Heart right ventricle (tissue), 16 donors: ENCODE measurements around the gene SNTB2. TPM values are rescaled to one million over a fixed set of nuclear protein-coding genes. Genes with fewer than 3 reads are reported as not detected.
"Not testable (repeated sequence)": the region's sequence is repeated elsewhere in the genome, so short reads cannot be mapped to it uniquely, and the experiment has no call there.

ENCODE experiments used
- ATAC-seq, 8 donors: fragments of 200-7000 bp; cut with Tn5 transposase; one replicate each; pipeline ENCODE4 v1.9.1; 2020; ENCODE audit warnings: mild to moderate bottlenecking in 8 of 8, moderate library complexity in 8 of 8, moderate number of reproducible peaks in 1 of 8
- DNase-seq, 2 donors: peaks; one replicate each; pipeline ENCODE4 v3.0.0-alpha.2; 2020
- H3K27ac ChIP-seq, 10 donors: fragments of 200-600 bp; sonication (generic) in 2 of 10; one replicate each; pipeline versions ENCODE4 v1.5.0 to v1.8.0; 2020 to 2022; ENCODE audit warnings: mild to moderate bottlenecking in 3 of 10
- H3K27me3 ChIP-seq, 7 donors: fragments of 200-600 bp; one replicate each; pipeline ENCODE4 v1.8.0; 2021 to 2022; ENCODE audit warnings: mild to moderate bottlenecking in 2 of 7
- H3K36me3 ChIP-seq, 9 donors: fragments of 200-600 bp; sonication (generic) in 1 of 9; one replicate each; pipeline versions ENCODE4 v1.5.0 to v1.8.0; 2020 to 2022; ENCODE audit warnings: mild to moderate bottlenecking in 2 of 9
- H3K4me1 ChIP-seq, 9 donors: fragments of 200-600 bp; sonication (generic) in 1 of 9; one replicate each; pipeline versions ENCODE4 v1.5.0 to v1.8.0; 2020 to 2022; ENCODE audit warnings: mild to moderate bottlenecking in 4 of 9
- H3K4me3 ChIP-seq, 10 donors: fragments of 200-600 bp; sonication (generic) in 2 of 10; one replicate each; pipeline versions ENCODE4 v1.5.0 to v1.8.0; 2020 to 2022; ENCODE audit warnings: mild to moderate bottlenecking in 7 of 10, moderate library complexity in 2 of 10
- H3K9me3 ChIP-seq, 11 donors: fragments of 200-600 bp in 10 of 11; sonication (generic) in 2 of 11; one replicate each; pipeline versions ENCODE4 v1.5.0 to v1.8.0; 2013 to 2022; ENCODE audit warnings: mild to moderate bottlenecking in 2 of 11, control low read depth in 1 of 11, moderate library complexity in 1 of 11
- CTCF ChIP-seq, 9 donors: fragments of 200-600 bp; sonication (generic) in 2 of 9; IDR thresholded peaks; one replicate each; pipeline versions ENCODE4 v1.5.0 to v1.8.0; 2021 to 2022; ENCODE audit warnings: antibody characterized with exemption in 9 of 9, mild to moderate bottlenecking in 5 of 9, moderate library complexity in 1 of 9
- WGBS, 2 donors: extraction: QIAGEN DNeasy Blood & Tissue Kit; methylation state at CpG; one replicate each; pipeline ENCODE4 v1.1.7; 2013; ENCODE audit warnings: inconsistent platforms in 1 of 2; 5-methylcytosine and 5-hydroxymethylcytosine counted together
- intact Hi-C, 10 donors: fragments of 100-400 bp; cut with DNase I; formaldehyde crosslinking; loops; one replicate each; pipeline versions ENCODE4 v1.11.1 to v1.14.2; 2022
- polyA plus RNA-seq, 2 donors: library from polyadenylated mRNA; stranded (reverse); fragments of 200-250 nt; gene quantifications; one replicate each; pipeline ENCODE4 v1.2.3, GENCODE V29; 2013
- total RNA-seq, 10 donors: library from RNA; stranded (reverse); fragmentation: NEBNext Ultra II Directional in 3 of 10; extraction: Animal tissue kit (Norgen Biotek cat#: 25700) in 3 of 10; gene quantifications; one replicate each; pipeline versions ENCODE4 v1.2.1 to v1.2.4, GENCODE V29; 2021 to 2023
- donor health status: Arrhythmogenic right ventricular cardiomyopathy.
- donor health status: ischemic (EF 13 %, LVEDD 7.1; RV severe dilation, severe dysfunction).
- donor health status: healthy with polysubstance abuse.
- donor health status: DM: no; HTN: yes; CAD: no.
- donor health status: DM: no; HTN: no; CAD: no.
- donor health status: ischemic (EF 25% LVEDD 6.9; RV normal size, moderate dysfunction).
- donor health status: ischemic (EF 25% LVEDD 5.7; RV mildly dilated, moderate dysfunction).
- donor health status: healthy.
- donor health status: DM: yes; HTN: yes; CAD: no.
- donor health status: Ischemic cardiomyopathy.
- donor health status: ischemic (EF 35%, LVEDD 5.7; RV mildly dilated, moderate dysfunction).
- donor health status: nonischemic (EF 11% LVEDD 7.7; RV severe dilation, severe dysfunction).
- donor health status: DM: yes; HTN: yes; CAD: no.
- donor health status: PGD.
- donor health status: ischemic (EF 29% LVEDD 5.4; RV normal size, mild dysfunction).
- donor health status: nonischemic (EF 23%, LVEDD 6.1; RV moderate dilation, normal function).

SNTB2 gene
- total and polyA plus RNA-seq, 12 donors, result 3.0 to 15.7 (median 9.1) TPM

- Histone ChIP-seq H3K27me3 (no peaks in the 10 kb centered on the region), H3K9me3 (no peaks in the 10 kb centered on the region), H3K4me1 (peaks cover 0 to under 1% (median 0%) of the 10 kb centered on the region in 9 donors), H3K27ac (no peak overlapping the region), H3K4me3 (no peak overlapping the region), H3K36me3 (peaks cover 0 to 24% (median 0%) of the 10 kb centered on the region in 9 donors)
- DNase-seq, result no peak
- no peak for TF ChIP-seq CTCF (IDR thresholded peaks at IDR 0.05)
- 54 to 66% methylated on average over 3 of the region's 3 CpGs for WGBS, 2 donors
- intact Hi-C loops, result loop anchor here in 1 of 10 donors (5.0 kb wide), 1 partner anchor 401 kb away; no protein-coding TSS in a partner anchor
- ATAC-seq, result no peak
Observed at GRCh38 chr16:69293401-69293800, 106.4 kb downstream of the SNTB2 start.

- no peak for ATAC-seq
- Histone ChIP-seq H3K9me3 (no peaks in the 10 kb centered on the region), H3K4me1 (peaks cover 0 to 6% (median 0%) of the 10 kb centered on the region in 9 donors), H3K27me3 (no peaks in the 10 kb centered on the region), H3K27ac (no peak overlapping the region), H3K36me3 (peaks cover 0 to 19% (median 0%) of the 10 kb centered on the region in 9 donors), H3K4me3 (no peak overlapping the region)
- TF ChIP-seq CTCF (IDR thresholded peaks at IDR 0.05), result no peak
- DNase-seq, result no peak
- intact Hi-C loops, result loop anchor here in 1 of 10 donors (5.0 kb wide), 1 partner anchor 402 kb away; no protein-coding TSS in a partner anchor
- 96 to 100% methylated on average over 1 of the region's 1 CpG for WGBS, 2 donors
Observed at GRCh38 chr16:69294051-69294450, 107.1 kb downstream of the SNTB2 start.

- H3K27me3 ChIP-seq, H3K4me3 ChIP-seq, H3K9me3 ChIP-seq, intact Hi-C loops, ATAC-seq, DNase-seq, H3K27ac ChIP-seq: not testable (repeated sequence)
- peaks cover 0 to 10% (median 0%) of the 10 kb centered on the region in 9 donors for H3K4me1 ChIP-seq
- H3K36me3 ChIP-seq, result peaks cover 0 to 43% (median 12%) of the 10 kb centered on the region in 9 donors
- WGBS, 2 donors, result 99 to 100% methylated on average over 7 of the region's 7 CpGs
Observed at GRCh38 chr16:69296771-69297170, 109.8 kb downstream of the SNTB2 start.

- intact Hi-C loops, result no loop called here
- 97 to 98% methylated on average over 4 of the region's 4 CpGs for WGBS, 2 donors
- H3K4me1 ChIP-seq, result peaks cover 0 to 10% (median 0%) of the 10 kb centered on the region in 9 donors
- no peak for TF ChIP-seq CTCF (IDR thresholded peaks at IDR 0.05)
- DNase-seq (no peak), ATAC-seq (no peak)
- no peaks in the 10 kb centered on the region for H3K27me3 ChIP-seq
- H3K36me3 ChIP-seq, result peaks cover 0 to 55% (median 12%) of the 10 kb centered on the region in 9 donors
- H3K4me3 ChIP-seq, result no peak overlapping the region
- H3K9me3 ChIP-seq, result no peaks in the 10 kb centered on the region
- H3K27ac ChIP-seq, result no peak overlapping the region
Observed at GRCh38 chr16:69298261-69298660, 111.3 kb downstream of the SNTB2 start.

GRCh38 chr16:69301187-69301586 lies 114.2 kb downstream of the SNTB2 start:
- intact Hi-C loops, result loop anchor here in 1 of 10 donors (2.0 kb wide), 1 partner anchor 40 kb away; no protein-coding TSS in a partner anchor

More at GRCh38 chr16:69301187-69301586, 114.2 kb downstream of the SNTB2 start:
- WGBS, 2 donors, result 61 to 69% methylated on average over 1 of the region's 1 CpG
- H3K4me1 ChIP-seq, result peaks cover 0 to 10% (median 0%) of the 10 kb centered on the region in 9 donors
- no peak for TF ChIP-seq CTCF (IDR thresholded peaks at IDR 0.05)
- peaks cover 0 to 62% (median 12%) of the 10 kb centered on the region in 9 donors for H3K36me3 ChIP-seq
- no peaks in the 10 kb centered on the region for H3K9me3 ChIP-seq
- no peak for DNase-seq
- H3K27ac ChIP-seq, result peak overlapping the region in 1 of 10 donors; percentile 34
- H3K27me3 ChIP-seq, result no peaks in the 10 kb centered on the region
- no peak overlapping the region for H3K4me3 ChIP-seq
- no peak for ATAC-seq
